Colonic mucosa (tissue), 4 donors: ENCODE results near the gene USP34. TPM values are rescaled to one million over a fixed set of nuclear protein-coding genes. Genes with fewer than 3 reads are reported as not detected.

Source experiments
- DNase-seq: peaks from one replicate; pipeline ENCODE4 v3.0.0-alpha.2; 2020
- H3K27ac ChIP-seq: fragments of 200-600 bp; one replicate; pipeline ENCODE4 v1.8.0; 2021
- H3K27me3 ChIP-seq: fragments of 200-600 bp; one replicate; pipeline ENCODE4 v1.8.0; 2021
- H3K36me3 ChIP-seq: fragments of 200-600 bp; one replicate; pipeline ENCODE4 v1.8.0; 2021
- H3K4me1 ChIP-seq: fragments of 200-600 bp; one replicate; pipeline ENCODE4 v1.8.0; 2021; ENCODE audit warnings: mild to moderate bottlenecking
- H3K4me3 ChIP-seq: fragments of 200-600 bp; one replicate; pipeline ENCODE4 v1.8.0; 2021
- H3K9ac ChIP-seq, 2 donors: one replicate each; pipeline ENCODE4 v1.7.0; 2013; ENCODE audit warnings: control low read depth in 2 of 2, low read depth in 2 of 2, low read length in 2 of 2
- H3K9me3 ChIP-seq: fragments of 200-600 bp; one replicate; pipeline ENCODE4 v1.8.0; 2021
- CTCF ChIP-seq: fragments of 200-600 bp; IDR thresholded peaks from one replicate; pipeline ENCODE4 v1.8.0; 2022; ENCODE audit warnings: antibody characterized with exemption, mild to moderate bottlenecking
- intact Hi-C: fragments of 100-400 bp; cut with DNase I; formaldehyde crosslinking; loops from one replicate; pipeline ENCODE4 v1.14.1; 2022
- total RNA-seq, 2 donors: library from RNA; stranded (reverse); fragmentation: NEBNext Ultra II Directional in 1 of 2; extraction: Animal tissue kit (Norgen Biotek cat#: 25700) in 1 of 2; gene quantifications; one replicate each; pipeline ENCODE4 v1.2.1, GENCODE V29; 2021
- donor health status: healthy.
- donor health status: DM: no; HTN: no; CAD: no.
- donor health status: DM: no; HTN: no; CAD: no.

USP34 gene
- total RNA-seq, 2 donors from 2014 or later: 70.8 to 76.3 TPM

- no peaks in the 10 kb centered on the region for H3K27me3 ChIP-seq
- no peak overlapping the region for H3K27ac ChIP-seq
- no peak for DNase-seq
- no peaks in the 10 kb centered on the region for H3K4me1 ChIP-seq
- no peak overlapping the region for H3K9ac ChIP-seq
- TF ChIP-seq CTCF: no peak
- H3K9me3 ChIP-seq: no peaks in the 10 kb centered on the region
- H3K4me3 ChIP-seq: no peak overlapping the region
- intact Hi-C loops: no loop called here
- no peaks in the 10 kb centered on the region for H3K36me3 ChIP-seq
These were observed 51.3 kb downstream of the USP34 start for GRCh38 chr2:61419570-61419969.

- H3K36me3 ChIP-seq: no peaks in the 10 kb centered on the region
- H3K9ac ChIP-seq: no peak overlapping the region
- H3K27ac ChIP-seq: no peak overlapping the region
- H3K9me3 ChIP-seq: no peaks in the 10 kb centered on the region
- TF ChIP-seq CTCF: no peak
- intact Hi-C loops: no loop called here
- no peak for DNase-seq
- H3K4me1 ChIP-seq: no peaks in the 10 kb centered on the region
- H3K27me3 ChIP-seq: no peaks in the 10 kb centered on the region
- no peak overlapping the region for H3K4me3 ChIP-seq
These were observed 51.8 kb downstream of the USP34 start for GRCh38 chr2:61419129-61419528.

GRCh38 chr2:61416871-61417645 lies 53.8 kb downstream of the USP34 start:
- intact Hi-C loops: no loop called here

GRCh38 chr2:61415265-61415664 lies 55.6 kb downstream of the USP34 start:
- intact Hi-C loops: no loop called here
- H3K36me3 ChIP-seq: no peaks in the 10 kb centered on the region
- H3K27ac ChIP-seq: no peak overlapping the region
- no peak overlapping the region for H3K4me3 ChIP-seq
- TF ChIP-seq CTCF: no peak
- no peaks in the 10 kb centered on the region for H3K27me3 ChIP-seq
- H3K9me3 ChIP-seq: no peaks in the 10 kb centered on the region
- H3K9ac ChIP-seq: no peak overlapping the region
- no peaks in the 10 kb centered on the region for H3K4me1 ChIP-seq
- DNase-seq: no peak

More at GRCh38 chr2:61416871-61417645, 53.8 kb downstream of the USP34 start:
- no peaks in the 10 kb centered on the region for H3K9me3 ChIP-seq
- H3K27ac ChIP-seq: no peak overlapping the region
- H3K9ac ChIP-seq: no peak overlapping the region
- no peak overlapping the region for H3K4me3 ChIP-seq
- no peaks in the 10 kb centered on the region for H3K4me1 ChIP-seq
- no peak for TF ChIP-seq CTCF
- H3K27me3 ChIP-seq: no peaks in the 10 kb centered on the region
- H3K36me3 ChIP-seq: no peaks in the 10 kb centered on the region
- DNase-seq: no peak

GRCh38 chr2:61414674-61415073 lies 56.2 kb downstream of the USP34 start:
- H3K4me3 ChIP-seq: no peak overlapping the region
- no peaks in the 10 kb centered on the region for H3K27me3 ChIP-seq
- H3K27ac ChIP-seq: no peak overlapping the region
- intact Hi-C loops: no loop called here
- no peak for DNase-seq
- H3K9me3 ChIP-seq: no peaks in the 10 kb centered on the region
- H3K36me3 ChIP-seq: no peaks in the 10 kb centered on the region
- no peak for TF ChIP-seq CTCF
- H3K4me1 ChIP-seq: no peaks in the 10 kb centered on the region
- H3K9ac ChIP-seq: no peak overlapping the region
